Measurements from ENCODE around the gene TBCE.

DNA sequence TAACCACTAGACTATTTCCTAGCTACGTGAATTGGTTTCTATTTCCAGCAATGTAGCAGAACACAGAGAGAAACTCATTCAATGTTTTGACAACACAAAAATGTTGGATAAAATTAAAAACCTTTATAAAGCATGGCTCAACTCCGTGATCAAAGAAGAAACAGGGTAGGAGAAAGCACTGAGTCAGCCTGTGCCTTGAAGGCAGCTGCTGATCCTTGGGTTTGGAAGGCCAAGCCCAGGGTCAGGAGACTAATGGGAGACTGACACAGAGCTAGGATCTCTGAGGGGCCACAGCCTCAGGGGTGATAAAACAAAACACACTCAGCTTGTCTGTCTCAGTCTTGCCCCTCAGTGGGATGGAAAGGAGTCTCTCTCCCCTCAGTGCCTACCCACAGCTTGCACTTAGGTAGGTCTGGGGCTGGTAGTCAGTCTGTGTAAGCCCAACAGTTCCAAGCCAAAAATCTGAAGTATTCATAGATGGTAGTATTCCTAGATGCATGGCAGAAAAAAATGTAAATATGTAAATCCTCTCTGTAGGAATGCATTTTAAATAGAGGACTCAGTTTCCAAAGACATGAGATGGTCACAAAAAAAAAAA is 83.8 kb downstream of the TBCE start:
- TF ChIP-seq, protein P1, sequence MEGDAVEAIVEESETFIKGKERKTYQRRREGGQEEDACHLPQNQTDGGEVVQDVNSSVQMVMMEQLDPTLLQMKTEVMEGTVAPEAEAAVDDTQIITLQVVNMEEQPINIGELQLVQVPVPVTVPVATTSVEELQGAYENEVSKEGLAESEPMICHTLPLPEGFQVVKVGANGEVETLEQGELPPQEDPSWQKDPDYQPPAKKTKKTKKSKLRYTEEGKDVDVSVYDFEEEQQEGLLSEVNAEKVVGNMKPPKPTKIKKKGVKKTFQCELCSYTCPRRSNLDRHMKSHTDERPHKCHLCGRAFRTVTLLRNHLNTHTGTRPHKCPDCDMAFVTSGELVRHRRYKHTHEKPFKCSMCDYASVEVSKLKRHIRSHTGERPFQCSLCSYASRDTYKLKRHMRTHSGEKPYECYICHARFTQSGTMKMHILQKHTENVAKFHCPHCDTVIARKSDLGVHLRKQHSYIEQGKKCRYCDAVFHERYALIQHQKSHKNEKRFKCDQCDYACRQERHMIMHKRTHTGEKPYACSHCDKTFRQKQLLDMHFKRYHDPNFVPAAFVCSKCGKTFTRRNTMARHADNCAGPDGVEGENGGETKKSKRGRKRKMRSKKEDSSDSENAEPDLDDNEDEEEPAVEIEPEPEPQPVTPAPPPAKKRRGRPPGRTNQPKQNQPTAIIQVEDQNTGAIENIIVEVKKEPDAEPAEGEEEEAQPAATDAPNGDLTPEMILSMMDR (IDR thresholded peaks at IDR 0.05): no peak
- no peak for TF ChIP-seq POLR2A (IDR thresholded peaks at IDR 0.05)

Measured in Peyer's patch (tissue), 4 donors.